Measurements from ENCODE around the gene YOD1. TPM values are rescaled to one million over a fixed set of nuclear protein-coding genes. Genes with fewer than 3 reads are reported as not detected.

YOD1 gene
- total RNA-seq (2014; rRNA removed) (54.0 and 63.9 TPM in 2 replicates), Bru-seq, nascent RNA (percentile 99 among the genes with signal in this experiment), BruChase-seq, experiment 1, labeled RNA remaining after a 6-hour chase (percentile 98 among the genes with signal in this experiment), BruChase-seq, experiment 2, labeled RNA remaining after a 2-hour chase (percentile 100 among the genes with signal in this experiment)
- long read RNA-seq, full-length matches to known transcripts = 60 of 75 reads
- long read RNA-seq, partial matches to known transcripts = 0 of 75 reads
- long read RNA-seq, other reads (novel, unspliced or antisense) = 15 of 75 reads

DNA sequence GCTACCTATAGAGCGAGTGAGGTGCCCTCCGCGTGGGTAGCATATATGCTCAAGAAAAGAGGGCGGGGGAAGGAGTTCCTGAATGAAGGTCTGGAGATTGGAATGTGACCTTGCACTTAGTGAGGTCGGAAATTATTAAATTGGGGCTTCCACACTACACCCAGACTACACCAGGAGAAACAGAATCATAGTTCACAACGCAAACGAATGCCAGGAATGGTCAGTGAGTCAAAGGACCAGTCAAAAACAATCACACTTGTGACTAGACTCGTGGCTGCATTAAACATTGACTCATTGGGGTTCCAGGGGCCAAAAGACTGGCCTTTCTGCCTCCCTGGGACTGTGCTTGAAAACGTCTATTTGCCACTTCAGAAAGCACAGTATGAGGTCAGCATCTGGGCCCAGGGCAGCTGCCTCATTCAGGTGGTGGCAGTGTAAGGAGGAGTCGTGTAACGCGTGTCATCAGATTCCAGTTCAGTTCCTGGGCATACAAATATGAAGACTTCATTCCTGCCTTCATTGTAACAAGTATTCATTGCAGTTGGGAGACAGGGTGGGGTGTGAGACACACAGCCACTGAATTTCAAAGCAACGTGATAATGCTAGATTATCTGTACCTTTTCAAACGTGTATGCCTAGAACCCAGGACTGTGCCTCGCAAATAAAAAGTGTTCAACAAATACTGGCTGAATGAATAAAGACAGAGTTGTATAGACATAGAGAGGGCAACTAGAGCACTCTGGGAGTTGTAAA is at the start of gene YOD1:
YOD1 (minus strand) TSS at position 18 of the 753 bp plus-strand sequence. CDS start 178 bp downstream, outside the sequence.
- Histone ChIP-seq H3K79me2 (ENCODE audit: low read length) (peaks cover 83% of the 10 kb centered on the region), H3K4me3 (ENCODE audit: low read length) (peak within 1 kb of the TSS; percentile 78), H3K9me2 (replicated peaks; ENCODE audit: low read length) (no peaks in the 10 kb centered on the region), H3K9ac (ENCODE audit: low read length) (peak within 1 kb of the TSS; percentile 95), H3K9me3 (ENCODE audit: low read length) (no peaks in the 10 kb centered on the region), H3K4me1 (ENCODE audit: insufficient read depth, low read length) (peaks cover 71% of the 10 kb centered on the region), H3K36me3 (ENCODE audit: low read depth, low read length) (peaks cover 33% of the 10 kb centered on the region), H3K27me3 (ENCODE audit: low read length) (no peaks in the 10 kb centered on the region), H3K4me2 (ENCODE audit: low read length) (peak within 1 kb of the TSS; percentile 89), H3K27ac (ENCODE audit: low read length) (peak within 1 kb of the TSS; percentile 95), H3F3A (ENCODE audit: low read length, unreplicated experiment) (peaks cover 14% of the 10 kb centered on the region), H4K20me1 (ENCODE audit: low read length) (peaks cover 35% of the 10 kb centered on the region), H2AFZ (ENCODE audit: low read length) (peak within 1 kb of the TSS; percentile 88)
- DNase-seq = peak; percentile 93
- intact Hi-C loops (cut with micrococcal nuclease) = loop anchor here (1.0 to 10.0 kb wide), 5 partner anchors 19 to 417 kb away; partner anchors contain the start of genes C1orf116, DYRK3 and MAPKAPK2
- ChIA-PET CTCF (no interaction called here), POLR2A (ENCODE audit: unreplicated experiment) (interaction anchor here (0.5 to 1.7 kb wide), 2 partner anchors 19 to 159 kb away, joined by 3 to 11 read pairs; partner anchors contain the start of gene C1orf116)
- BruUV-seq (replicated peaks) = TSS peak; percentile 8
- TF ChIP-seq EZH2phosphoT487 (IDR thresholded peaks at IDR 0.05; ENCODE audit: borderline replicate concordance, low read length) (no peak), EZH2 (IDR thresholded peaks at IDR 0.05; ENCODE audit: low read length, unreplicated experiment) (no peak)
- TF ChIP-seq, protein P1, sequence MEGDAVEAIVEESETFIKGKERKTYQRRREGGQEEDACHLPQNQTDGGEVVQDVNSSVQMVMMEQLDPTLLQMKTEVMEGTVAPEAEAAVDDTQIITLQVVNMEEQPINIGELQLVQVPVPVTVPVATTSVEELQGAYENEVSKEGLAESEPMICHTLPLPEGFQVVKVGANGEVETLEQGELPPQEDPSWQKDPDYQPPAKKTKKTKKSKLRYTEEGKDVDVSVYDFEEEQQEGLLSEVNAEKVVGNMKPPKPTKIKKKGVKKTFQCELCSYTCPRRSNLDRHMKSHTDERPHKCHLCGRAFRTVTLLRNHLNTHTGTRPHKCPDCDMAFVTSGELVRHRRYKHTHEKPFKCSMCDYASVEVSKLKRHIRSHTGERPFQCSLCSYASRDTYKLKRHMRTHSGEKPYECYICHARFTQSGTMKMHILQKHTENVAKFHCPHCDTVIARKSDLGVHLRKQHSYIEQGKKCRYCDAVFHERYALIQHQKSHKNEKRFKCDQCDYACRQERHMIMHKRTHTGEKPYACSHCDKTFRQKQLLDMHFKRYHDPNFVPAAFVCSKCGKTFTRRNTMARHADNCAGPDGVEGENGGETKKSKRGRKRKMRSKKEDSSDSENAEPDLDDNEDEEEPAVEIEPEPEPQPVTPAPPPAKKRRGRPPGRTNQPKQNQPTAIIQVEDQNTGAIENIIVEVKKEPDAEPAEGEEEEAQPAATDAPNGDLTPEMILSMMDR (conservative IDR thresholded peaks at IDR 0.05; ENCODE audit: low read depth, low read length) = no peak
- peak; percentile 23 for ATAC-seq

DNA sequence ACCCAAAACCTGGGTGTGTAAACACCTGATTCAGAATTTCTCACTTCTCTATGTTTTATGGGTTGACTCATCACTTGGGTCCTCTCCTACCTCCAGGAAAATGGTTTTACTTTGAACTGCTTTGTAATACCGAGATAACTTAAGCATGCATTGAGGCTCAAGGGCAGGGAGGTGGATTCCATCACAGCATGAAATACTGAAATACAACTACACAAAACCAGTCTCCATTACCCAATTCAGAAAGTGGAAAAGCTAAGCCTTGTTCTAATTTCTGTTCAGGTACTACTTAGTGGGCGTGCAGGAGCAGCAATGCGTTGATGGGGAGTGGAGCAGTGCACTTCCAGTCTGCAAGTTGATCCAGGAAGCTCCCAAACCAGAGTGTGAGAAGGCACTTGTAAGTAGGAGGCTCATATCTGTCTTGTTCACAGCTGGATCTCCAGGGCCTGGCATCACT is 46.9 kb upstream of the YOD1 start:
- Histone ChIP-seq H2AFZ (ENCODE audit: low read length) (no peak overlapping the region), H3K27me3 (ENCODE audit: low read length) (peaks cover 12% of the 10 kb centered on the region), H3K9me3 (ENCODE audit: low read length) (no peaks in the 10 kb centered on the region), H3K27ac (ENCODE audit: low read length) (no peak overlapping the region), H3K4me3 (ENCODE audit: low read length) (no peak overlapping the region), H3K36me3 (ENCODE audit: low read depth, low read length) (no peaks in the 10 kb centered on the region), H3K4me2 (ENCODE audit: low read length) (peak overlapping the region; percentile 14; the same call in 1 of the 2 replicates), H4K20me1 (ENCODE audit: low read length) (no peaks in the 10 kb centered on the region), H3F3A (ENCODE audit: low read length, unreplicated experiment) (no peaks in the 10 kb centered on the region), H3K79me2 (ENCODE audit: low read length) (no peaks in the 10 kb centered on the region), H3K9ac (ENCODE audit: low read length) (no peak overlapping the region), H3K9me2 (replicated peaks; ENCODE audit: low read length) (no peaks in the 10 kb centered on the region), H3K4me1 (ENCODE audit: insufficient read depth, low read length) (peaks cover 9% of the 10 kb centered on the region)
- no TSS peak for BruUV-seq (replicated peaks)
- intact Hi-C loops (cut with micrococcal nuclease) = no loop called here
- TF ChIP-seq EZH2phosphoT487 (IDR thresholded peaks at IDR 0.05; ENCODE audit: borderline replicate concordance, low read length) (no peak), EZH2 (IDR thresholded peaks at IDR 0.05; ENCODE audit: low read length, unreplicated experiment) (no peak)
- TF ChIP-seq, protein P1 (conservative IDR thresholded peaks at IDR 0.05; ENCODE audit: low read depth, low read length) = no peak
- POLR2A ChIA-PET (ENCODE audit: unreplicated experiment) = no interaction called here
- DNase-seq (peak; percentile 89), ATAC-seq (peak; percentile 93)
- CTCF ChIA-PET = no interaction called here

Measured in PC-3 (cell line).